Measurements from ENCODE around the gene KRT1.

Gene KRT1

GRCh38 chr12:52632656-52633055 is 47.6 kb downstream of the KRT1 start:
- no peak for DNase-seq

- no peak for DNase-seq
These were observed 48.3 kb downstream of the KRT1 start for GRCh38 chr12:52631676-52632459.

GRCh38 chr12:52631264-52631663 is 48.9 kb downstream of the KRT1 start:
- no peak for DNase-seq

- DNase-seq: no peak
These were observed 49.5 kb downstream of the KRT1 start for GRCh38 chr12:52630599-52631200.

GRCh38 chr12:52630008-52630500 is 50.2 kb downstream of the KRT1 start:
- no peak for DNase-seq

GRCh38 chr12:52629281-52630007 is 50.8 kb downstream of the KRT1 start:
- DNase-seq: no peak

GRCh38 chr12:52628841-52629240 is 51.4 kb downstream of the KRT1 start:
- no peak for DNase-seq

- no peak for DNase-seq
These were observed 52.1 kb downstream of the KRT1 start for GRCh38 chr12:52628111-52628507.

GRCh38 chr12:52627395-52628110 is 52.7 kb downstream of the KRT1 start:
- DNase-seq: no peak
